ENCODE data around the gene SLC27A5. TPM values are rescaled to one million over a fixed set of nuclear protein-coding genes. Genes with fewer than 3 reads are reported as not detected.

Gene SLC27A5
- total RNA-seq, 1 experiment from 2014 or later: 24.9 TPM

GRCh38 chr19:58516246-58516836 is 4.5 kb upstream of the SLC27A5 start:
- peaks cover 24% of the 10 kb centered on the region for H3K4me1 ChIP-seq (ENCODE audit: insufficient read depth, low read length, poor library complexity, severe bottlenecking)
- ChIA-PET CTCF (no interaction called here), POLR2A (ENCODE audit: low non-redundant PET) (no interaction called here)
- no peaks in the 10 kb centered on the region for H3K27me3 ChIP-seq (replicated peaks; ENCODE audit: insufficient read depth, low read depth, low read length, poor library complexity)
- no peak overlapping the region for H3K4me3 ChIP-seq (ENCODE audit: low read depth, low read length, poor library complexity, severe bottlenecking)
- BruUV-seq (replicated peaks): no TSS peak
- no peak for TF ChIP-seq EZH2 (IDR thresholded peaks at IDR 0.05; ENCODE audit: borderline replicate concordance, low read depth, low read length, poor library complexity, severe bottlenecking)
- TF ChIP-seq CTCF (conservative IDR thresholded peaks at IDR 0.05; ENCODE audit: low read depth, low read length): no peak
- H3K9me3 ChIP-seq (ENCODE audit: low read depth, low read length, poor library complexity, severe bottlenecking): no peaks in the 10 kb centered on the region
- DNase-seq (ENCODE audit: low spot score): no peak
- intact Hi-C loops (cut with micrococcal nuclease; ENCODE audit: unreplicated experiment): no loop called here
- peaks cover 11% of the 10 kb centered on the region for H3K36me3 ChIP-seq (ENCODE audit: insufficient read depth, low read length, poor library complexity, severe bottlenecking)
- H3K27ac ChIP-seq (ENCODE audit: low read depth, low read length, poor library complexity, severe bottlenecking): peak overlapping the region; percentile 58

- Histone ChIP-seq H3K4me3 (ENCODE audit: low read depth, low read length, poor library complexity, severe bottlenecking) (no peak overlapping the region), H3K9me3 (ENCODE audit: low read depth, low read length, poor library complexity, severe bottlenecking) (no peaks in the 10 kb centered on the region), H3K36me3 (ENCODE audit: insufficient read depth, low read length, poor library complexity, severe bottlenecking) (peaks cover 11% of the 10 kb centered on the region), H3K4me1 (ENCODE audit: insufficient read depth, low read length, poor library complexity, severe bottlenecking) (peaks cover 24% of the 10 kb centered on the region), H3K27me3 (replicated peaks; ENCODE audit: insufficient read depth, low read depth, low read length, poor library complexity) (no peaks in the 10 kb centered on the region), H3K27ac (ENCODE audit: low read depth, low read length, poor library complexity, severe bottlenecking) (peak overlapping the region; percentile 58)
- no peak for TF ChIP-seq CTCF (conservative IDR thresholded peaks at IDR 0.05; ENCODE audit: low read depth, low read length)
- TF ChIP-seq EZH2 (IDR thresholded peaks at IDR 0.05; ENCODE audit: borderline replicate concordance, low read depth, low read length, poor library complexity, severe bottlenecking): no peak
- ChIA-PET CTCF (interaction anchor here (0.7 kb wide), 1 partner anchor 29 kb away, joined by 6 read pairs; no protein-coding TSS in a partner anchor), POLR2A (ENCODE audit: low non-redundant PET) (no interaction called here)
- DNase-seq (ENCODE audit: low spot score): no peak
- intact Hi-C loops (cut with micrococcal nuclease; ENCODE audit: unreplicated experiment): no loop called here
- BruUV-seq (replicated peaks): TSS peak; percentile 47
Measured at GRCh38 chr19:58515259-58515658, 3.5 kb upstream of the SLC27A5 start.

GRCh38 chr19:58514564-58515022 is 2.8 kb upstream of the SLC27A5 start:
- Histone ChIP-seq H3K4me1 (ENCODE audit: insufficient read depth, low read length, poor library complexity, severe bottlenecking) (peaks cover 24% of the 10 kb centered on the region), H3K36me3 (ENCODE audit: insufficient read depth, low read length, poor library complexity, severe bottlenecking) (peaks cover 11% of the 10 kb centered on the region), H3K27me3 (replicated peaks; ENCODE audit: insufficient read depth, low read depth, low read length, poor library complexity) (no peaks in the 10 kb centered on the region), H3K4me3 (ENCODE audit: low read depth, low read length, poor library complexity, severe bottlenecking) (peak overlapping the region; percentile 49), H3K9me3 (ENCODE audit: low read depth, low read length, poor library complexity, severe bottlenecking) (no peaks in the 10 kb centered on the region), H3K27ac (ENCODE audit: low read depth, low read length, poor library complexity, severe bottlenecking) (peak overlapping the region; percentile 65)
- no TSS peak for BruUV-seq (replicated peaks)
- no peak for DNase-seq (ENCODE audit: low spot score)
- ChIA-PET POLR2A (ENCODE audit: low non-redundant PET) (interaction anchor here (0.9 kb wide), 1 partner anchor 61 kb away, joined by 3 read pairs; no protein-coding TSS in a partner anchor), CTCF (interaction anchor here (0.7 to 0.8 kb wide), 4 partner anchors 14 to 210 kb away, joined by 4 to 12 read pairs (median 6); no protein-coding TSS in a partner anchor)
- intact Hi-C loops (cut with micrococcal nuclease; ENCODE audit: unreplicated experiment): no loop called here
- no peak for TF ChIP-seq CTCF (conservative IDR thresholded peaks at IDR 0.05; ENCODE audit: low read depth, low read length)
- no peak for TF ChIP-seq EZH2 (IDR thresholded peaks at IDR 0.05; ENCODE audit: borderline replicate concordance, low read depth, low read length, poor library complexity, severe bottlenecking)

Measured in A673 (cell line).